8988T (cell line): ENCODE results near the gene KRT5.

ENCODE experiments used
- DNase-seq: peaks from one replicate; pipeline ENCODE4 v3.0.0; 2011

The KRT5 gene

DNA sequence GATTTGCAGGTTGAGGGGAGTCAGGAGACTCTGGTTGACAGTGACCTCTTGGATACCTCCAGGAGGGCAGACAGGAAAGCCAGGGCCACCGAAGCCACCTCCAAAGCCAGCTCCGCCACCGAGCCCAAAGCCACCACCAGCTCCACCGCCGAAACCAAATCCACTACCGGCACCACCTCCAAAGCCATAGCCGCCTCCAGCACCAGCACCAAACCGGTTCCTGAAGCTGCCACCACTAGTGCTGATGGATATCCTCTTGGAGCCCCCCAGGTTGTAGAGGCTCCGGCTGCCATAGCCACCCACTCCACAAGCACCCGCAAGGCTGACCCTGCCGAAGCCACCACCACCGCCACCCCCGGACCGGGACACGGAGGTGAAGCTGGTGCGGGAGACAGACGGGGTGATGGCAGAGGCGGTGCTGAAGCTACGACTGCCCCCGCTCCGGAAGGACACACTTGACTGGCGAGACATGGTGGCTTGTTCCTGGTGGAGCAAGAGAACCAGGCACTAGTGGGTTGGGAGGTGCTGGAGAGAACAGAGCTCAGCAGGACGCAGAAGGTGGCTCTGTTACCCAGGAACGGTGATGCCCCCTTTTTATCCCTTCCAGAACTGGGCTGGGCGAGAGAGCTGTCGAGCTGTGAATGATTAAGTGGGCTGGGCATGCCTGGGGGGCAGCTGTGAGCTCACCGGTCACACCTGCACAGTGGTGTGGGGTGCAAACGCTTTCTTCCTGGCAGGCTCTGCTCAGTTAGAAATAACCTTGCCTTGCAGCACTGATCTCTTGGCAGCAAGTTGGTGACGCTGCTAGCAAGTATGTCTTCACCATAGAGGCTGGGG, at the start of gene KRT5:
TSS of gene KRT5 (minus strand) at position 569 of the 837 bp plus-strand sequence. CDS start at position 471, 98 bp downstream.
- no peak for DNase-seq

DNA sequence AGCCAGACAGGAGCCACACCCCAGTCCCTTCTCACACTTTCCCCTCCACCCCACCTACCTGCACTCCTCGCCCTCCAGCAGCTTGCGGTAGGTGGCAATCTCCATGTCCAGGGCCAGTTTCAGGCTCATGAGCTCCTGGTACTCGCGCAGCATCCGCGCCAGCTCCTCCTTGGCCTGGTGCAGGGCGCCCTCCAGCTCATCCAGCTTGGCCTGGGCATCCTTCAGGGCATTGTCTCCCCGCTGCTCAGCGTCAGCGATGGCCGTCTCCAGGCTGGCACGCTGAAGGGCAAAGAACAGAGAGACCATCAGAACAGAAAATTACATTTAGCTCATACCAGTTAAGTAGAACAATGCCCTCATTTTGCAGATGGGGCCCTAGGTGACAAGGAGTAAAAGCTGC, 47.9 kb upstream of the KRT5 start:
- no peak for DNase-seq

DNA sequence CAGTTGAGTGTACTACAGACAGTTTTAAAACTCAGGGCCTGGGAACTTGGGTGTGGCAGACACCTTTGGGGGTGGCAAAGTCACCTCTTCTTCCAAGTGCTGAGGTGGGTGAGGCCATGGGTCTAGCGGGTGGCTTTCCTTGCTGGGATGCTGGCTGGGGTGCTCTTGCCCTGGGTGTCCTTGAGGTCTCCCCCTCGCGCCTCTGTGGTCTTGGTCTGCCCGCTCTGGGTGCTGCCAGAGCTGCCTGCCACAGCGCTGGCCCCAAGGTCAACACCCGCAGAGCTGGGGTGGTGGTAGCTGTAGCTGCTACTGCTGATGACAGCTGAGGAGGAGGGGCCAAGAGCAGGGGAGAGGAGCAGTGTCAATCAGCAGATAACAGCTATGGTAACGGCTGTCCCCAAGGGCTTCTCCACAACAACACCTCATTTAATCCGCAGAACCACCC, 46.7 kb upstream of the KRT5 start:
- no peak for DNase-seq

DNA sequence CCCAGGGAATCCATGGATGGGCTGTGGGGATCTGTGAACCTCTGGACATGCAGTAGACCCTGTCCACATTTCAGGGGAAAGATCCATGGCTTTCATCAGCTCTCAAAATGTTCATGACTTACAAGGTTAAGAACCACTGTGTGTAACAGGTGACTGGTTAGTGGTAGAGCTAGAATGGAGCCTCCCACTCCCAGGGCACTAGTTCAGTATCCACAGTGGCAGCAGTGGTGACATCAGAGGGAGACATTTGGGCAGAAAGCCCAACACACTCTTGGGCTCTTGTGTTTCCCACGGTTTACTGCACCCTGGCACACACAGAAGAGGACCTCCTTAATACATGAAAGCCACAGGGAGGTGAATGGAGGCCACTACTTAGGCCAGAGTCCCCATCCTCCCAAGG, 44.4 kb upstream of the KRT5 start:
- no peak for DNase-seq

DNA sequence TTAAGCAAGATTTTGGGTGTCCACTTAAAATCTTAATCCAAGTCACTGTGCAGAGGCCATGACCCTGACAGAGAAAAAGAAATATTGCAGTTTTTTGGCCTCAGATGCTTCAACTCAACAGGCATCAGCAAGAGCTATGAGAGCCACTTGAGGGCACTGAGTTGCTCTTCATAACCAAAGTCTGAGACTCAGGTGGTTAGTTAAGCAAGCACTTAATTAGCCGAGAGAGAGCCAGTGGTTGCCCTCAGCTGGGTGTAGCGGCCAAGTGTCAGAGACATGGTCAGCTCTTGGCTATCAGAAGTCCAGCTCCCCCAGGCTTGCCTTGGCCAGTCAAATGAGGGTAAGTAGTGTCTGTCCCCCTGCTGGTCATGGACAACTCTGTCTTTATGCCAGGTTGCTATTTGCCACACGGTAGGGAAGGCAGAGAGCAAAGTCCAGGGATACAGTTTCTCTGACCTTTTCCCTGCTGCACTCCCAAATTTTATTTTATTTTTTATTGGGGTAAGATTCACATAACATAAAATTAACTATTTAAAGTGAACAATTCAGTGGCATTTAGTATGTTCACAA, 41.8 kb upstream of the KRT5 start:
- DNase-seq: peak; percentile 44

DNA sequence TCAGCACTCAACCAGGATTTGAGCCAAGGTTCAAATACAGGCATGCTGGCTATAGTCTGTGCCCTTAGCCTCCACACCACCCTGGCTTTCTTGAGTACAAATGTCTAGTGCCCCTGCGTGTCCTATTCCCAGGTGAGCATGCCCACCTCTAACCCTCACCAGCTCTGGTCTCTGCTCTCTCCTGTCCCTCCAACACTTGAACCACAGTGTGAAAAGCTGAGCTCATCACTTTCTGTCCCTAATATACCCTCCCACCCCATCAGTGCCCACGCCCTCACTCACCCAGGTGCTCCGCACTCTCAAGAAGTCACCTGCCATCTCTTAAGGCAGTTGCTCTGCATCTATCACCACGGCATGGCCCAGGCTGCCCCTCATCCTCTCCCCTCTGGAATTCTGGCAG, 39.8 kb upstream of the KRT5 start:
- no peak for DNase-seq

DNA sequence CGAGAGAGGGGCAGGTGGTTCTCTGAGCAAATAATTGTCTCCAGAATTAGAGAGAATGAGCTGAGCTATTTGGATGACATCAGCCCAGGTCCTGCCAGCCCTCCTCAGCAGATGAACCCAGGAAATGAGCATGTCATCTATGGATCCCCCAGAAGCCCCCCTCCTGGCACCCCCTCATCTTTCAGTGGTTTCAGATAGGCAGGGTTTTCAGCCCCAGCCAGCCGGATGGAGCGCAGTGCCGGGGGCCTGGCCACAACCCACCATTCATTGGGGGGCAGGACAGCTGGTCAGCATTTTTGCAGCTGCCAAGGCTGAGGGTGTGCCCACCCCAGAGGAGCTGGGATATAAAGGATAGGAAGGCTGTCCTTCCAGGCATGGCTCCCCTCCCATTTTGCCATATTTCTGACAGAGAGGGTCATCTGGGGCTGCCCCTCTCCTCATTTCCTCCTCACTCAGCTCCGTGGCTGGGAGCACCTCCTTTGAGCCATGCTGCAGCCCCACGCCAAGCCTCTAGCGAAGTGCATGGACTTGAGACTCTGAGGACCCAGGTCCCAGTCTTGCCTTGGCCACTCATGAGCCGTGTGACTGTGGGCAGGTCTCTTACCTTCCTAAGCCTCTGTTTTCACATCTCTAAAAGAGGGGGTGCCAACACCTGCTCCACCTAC, 38.7 kb upstream of the KRT5 start:
- DNase-seq: no peak

DNA sequence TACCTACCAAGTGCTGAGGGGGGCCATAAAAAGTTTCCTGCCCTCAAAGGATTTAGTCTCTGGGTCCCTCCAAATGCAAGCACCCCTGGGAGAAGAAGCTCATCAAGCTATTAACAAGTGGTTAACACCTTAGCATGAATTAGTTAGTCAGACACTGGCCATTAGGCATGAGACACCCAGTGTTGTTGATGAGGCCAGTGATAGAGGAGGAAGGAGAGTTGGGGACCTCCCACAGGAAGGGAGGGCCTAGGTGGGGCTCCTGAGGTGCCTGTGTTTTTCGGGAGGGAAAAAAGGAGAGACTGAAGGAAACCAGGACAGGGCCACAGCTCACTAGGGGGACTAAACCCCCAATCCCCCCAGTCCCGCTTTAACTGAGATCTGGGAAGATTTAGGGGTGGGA, 37.3 kb upstream of the KRT5 start:
- no peak for DNase-seq

DNA sequence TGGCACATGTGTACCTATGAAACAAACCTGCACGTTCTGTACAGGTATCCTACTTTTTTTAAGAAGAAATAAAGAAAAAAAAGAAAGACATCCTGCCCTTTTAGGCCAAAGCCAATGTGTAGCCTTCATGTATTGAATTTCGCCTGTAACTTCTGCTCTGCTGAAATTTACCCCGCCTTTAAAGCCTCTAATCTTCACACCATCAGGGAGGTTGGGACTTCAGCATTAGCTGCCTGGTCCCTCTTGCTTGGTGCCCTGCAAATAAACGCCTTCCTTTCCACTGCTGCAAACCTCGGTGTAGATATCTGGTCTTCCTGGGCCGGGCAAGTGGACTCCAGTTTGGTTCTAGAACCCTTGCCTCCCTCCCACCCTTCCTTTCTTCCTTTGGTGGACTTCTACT, 35.4 kb upstream of the KRT5 start:
- DNase-seq: no peak

DNA sequence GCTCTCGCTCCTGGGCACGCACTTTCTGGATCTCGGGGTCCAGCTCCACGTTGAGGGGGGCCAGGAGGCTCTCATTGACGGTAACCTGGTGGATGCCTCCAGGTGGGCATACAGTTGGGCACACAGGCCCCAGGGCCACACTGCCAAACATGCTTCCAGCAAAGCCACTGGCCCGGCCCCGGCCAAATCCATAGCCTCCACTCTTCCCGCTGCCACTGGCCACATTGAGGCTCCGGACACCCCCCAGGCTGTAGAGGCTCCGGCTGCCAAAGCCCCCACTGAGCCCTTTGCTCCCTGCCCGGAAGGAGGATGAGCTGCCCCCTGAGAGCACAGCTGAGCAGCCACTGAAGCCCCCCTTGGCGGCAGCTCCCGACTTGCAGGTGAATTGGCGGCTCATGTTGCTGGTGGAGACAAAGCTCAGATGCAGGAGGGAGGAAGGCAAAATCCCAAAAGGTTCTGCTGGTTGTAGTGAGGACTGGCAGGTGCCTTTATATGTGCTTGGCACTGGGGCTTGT, 32.5 kb upstream of the KRT5 start, which contains the start of gene KRT71:
TSS of gene KRT71 (minus strand) at position 465 of the 515 bp plus-strand sequence. CDS start at position 397, 68 bp downstream.
- DNase-seq: no peak

DNA sequence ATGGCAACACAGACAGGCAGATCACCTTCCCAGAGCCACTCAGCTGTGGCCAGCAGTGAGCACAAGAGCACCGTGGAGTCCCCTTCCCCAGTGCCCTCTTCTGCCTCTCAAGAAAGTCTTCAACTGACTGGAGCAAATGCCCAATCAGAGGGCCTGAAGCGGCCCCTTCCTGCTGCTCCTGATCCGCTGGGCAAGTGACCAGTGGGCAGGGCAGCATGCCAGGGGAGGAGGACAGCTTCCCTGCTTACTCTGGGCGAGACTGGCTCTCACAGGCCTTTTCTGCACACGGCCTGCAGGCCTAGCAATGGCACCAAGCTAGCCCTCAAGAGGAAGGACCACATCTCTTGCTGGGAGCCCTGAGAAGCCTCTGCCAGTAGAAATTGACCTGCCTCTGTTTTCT, 31.9 kb upstream of the KRT5 start:
- DNase-seq: no peak

DNA sequence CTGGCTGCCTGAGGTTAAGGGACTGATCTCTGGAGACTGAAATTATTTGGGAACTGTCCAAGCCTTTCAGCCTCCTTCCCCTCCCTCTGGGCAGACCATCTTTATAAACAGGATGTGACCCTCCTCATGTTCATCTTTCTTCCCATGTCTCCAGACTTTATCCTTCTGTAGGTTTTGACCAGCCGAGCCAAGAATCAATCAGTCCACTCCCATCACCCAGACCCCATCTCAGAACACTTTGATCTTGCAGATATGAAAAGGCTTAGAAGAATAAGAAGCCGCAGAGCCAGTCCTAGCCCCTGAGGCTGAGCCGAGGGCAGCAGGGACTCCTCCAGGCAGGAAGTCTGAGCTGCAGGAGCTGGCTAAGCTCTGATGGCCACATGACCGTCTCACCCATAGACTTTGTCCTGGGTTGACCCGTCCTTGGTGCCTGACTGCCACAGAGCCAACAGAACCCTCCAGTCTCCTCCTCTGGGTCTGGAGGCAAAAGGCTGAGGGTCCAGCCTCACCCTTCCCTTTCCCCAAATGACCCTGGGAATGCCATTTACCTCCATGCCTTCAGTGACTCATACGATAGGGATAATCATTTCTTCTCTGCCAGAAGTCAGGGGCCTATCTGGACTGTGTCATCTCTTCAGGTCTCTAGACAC, 31.1 kb upstream of the KRT5 start:
- DNase-seq: no peak

DNA sequence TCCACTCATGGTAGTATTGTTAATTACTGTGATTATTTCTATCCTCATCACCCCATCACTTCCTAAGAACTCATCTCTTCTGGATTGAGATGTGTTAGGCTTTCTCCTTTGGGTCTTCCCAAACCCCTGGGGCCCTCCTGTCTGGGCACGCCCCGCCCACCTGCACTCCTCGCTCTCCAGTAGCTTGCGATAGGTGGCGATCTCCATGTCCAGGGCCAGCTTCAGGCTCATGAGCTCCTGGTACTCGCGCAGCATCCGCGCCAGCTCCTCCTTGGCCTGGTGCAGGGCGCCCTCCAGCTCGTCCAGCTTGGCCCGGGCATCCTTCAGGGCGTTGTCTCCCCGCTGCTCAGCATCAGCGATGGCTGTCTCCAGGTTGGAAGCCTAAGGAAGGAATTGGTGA, 25.9 kb upstream of the KRT5 start:
- DNase-seq: no peak

DNA sequence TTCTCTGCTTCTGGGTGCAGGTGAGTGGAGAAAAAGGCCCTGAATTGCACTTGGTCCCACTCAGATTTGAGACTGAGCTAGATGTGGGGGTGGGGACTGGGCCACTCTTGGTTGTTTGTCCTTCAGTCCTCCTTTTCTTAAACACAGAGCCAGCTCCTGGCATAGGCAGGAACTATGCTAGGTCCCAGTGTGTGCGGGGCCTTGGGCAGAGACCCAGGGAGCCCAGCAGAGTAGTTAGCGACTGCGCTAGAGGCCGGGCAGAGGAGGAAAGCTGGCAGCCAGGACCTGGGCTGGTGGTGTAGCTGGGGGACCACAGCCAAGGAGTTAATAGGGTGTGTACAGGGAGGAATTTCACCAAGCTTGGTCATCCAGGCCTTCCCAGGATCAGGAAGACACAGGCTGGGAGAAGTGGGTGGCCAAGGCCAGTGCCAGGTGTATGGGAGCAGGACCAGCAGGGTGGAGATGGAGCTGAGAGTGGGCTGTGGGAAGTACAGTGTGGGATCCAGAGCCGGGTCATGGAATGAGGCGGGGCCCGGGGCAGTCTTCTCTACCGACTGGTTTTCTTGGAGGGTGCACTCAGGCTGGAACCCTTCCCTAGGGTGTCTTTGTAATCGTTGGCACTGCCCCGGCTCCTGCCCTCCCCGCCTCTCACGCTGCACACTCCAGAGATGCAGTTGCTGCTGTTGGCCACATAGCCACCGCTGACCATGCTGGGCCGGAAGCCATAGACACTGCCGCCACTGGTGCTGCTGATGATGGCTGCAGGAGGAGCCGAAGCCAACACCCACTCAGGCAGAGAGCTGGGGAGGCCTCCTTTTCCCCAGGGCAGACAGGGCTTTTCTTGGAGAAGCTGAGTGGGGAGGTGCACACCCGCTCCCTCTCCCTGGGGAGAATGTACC, 24.0 kb upstream of the KRT5 start:
- DNase-seq: no peak

DNA sequence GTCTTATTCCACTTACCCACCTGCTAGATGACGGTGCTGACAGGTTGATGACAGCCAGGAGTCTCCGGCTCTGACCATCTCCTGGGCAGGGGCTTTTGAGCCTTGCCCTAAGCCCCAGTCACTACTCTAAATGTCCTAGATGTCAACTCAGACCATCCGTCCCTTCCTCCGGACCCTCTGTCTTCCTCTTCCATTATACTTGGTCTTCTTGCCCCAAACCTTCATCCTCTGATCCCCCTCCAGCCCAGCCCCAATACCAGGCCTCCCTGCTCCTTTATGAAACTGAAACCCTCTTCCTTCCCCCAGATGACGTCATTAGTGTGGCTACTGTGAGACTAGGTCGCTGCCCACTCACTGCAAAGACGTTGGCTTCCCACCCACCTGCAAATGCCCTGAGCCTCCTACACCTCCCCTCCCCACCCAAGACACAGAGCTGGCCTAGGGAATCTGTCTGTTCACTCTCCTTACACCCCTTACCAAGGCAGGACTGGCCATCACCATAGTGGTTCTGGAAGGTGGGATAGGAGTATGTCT, 22.7 kb upstream of the KRT5 start:
- DNase-seq: no peak

DNA sequence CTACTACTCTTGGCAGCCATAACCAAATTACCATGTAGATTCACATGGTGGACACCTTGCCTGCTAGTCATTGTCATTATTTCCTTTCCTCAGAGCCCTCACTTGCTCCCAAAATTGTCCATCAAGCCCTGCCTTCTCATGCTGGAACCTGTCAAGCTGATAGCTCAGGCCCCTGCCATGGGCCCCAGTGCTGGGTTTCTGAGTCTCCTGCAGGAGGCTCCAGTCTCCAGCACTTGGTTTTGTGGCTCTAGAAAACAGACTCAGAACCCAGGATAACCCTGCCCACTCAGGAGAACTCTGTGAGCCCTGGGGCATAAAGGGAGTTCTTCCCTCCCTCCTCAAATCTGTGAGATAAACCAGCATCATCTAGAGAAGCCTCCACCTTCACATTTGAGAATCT, 22.0 kb upstream of the KRT5 start:
- no peak for DNase-seq

DNA sequence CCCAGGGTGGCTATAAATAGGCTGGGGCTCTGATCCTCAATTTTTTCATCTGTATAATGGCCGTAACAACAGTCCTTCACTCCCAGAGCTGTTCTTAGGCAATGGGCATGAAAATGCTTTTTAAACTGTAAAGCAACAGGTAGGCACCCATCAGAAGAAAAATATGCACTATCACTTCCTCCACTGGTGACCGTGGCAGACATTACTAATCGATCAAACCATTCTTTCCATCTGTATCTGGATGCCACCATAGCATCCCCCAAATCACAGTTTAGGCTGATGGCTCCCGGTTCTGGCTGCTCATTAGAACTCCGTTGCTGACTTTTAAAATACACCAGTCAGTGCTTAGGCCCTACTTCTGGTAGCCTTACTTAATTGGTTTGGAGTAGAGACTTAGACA, 21.5 kb upstream of the KRT5 start:
- no peak for DNase-seq

DNA sequence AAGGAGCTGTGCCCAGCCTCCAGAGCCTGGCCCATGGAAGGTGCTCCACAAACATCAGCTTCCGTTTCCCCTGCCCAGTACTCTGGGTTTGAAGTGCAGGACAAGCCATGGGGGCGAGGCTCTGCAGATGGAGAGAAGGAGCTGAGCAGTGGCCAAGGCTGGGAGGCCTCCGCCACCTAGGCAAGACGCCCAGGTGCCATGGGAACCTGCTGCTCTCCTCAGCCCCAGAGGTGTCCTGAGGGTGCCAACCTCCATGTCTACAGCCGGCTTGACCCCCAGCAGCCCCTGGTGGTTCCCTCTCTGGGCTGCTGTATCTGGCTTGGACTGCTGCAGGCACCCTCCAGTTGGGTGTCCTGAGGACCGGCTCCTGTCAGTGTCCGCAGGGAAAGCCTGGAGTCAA, 20.3 kb upstream of the KRT5 start:
- DNase-seq: no peak

DNA sequence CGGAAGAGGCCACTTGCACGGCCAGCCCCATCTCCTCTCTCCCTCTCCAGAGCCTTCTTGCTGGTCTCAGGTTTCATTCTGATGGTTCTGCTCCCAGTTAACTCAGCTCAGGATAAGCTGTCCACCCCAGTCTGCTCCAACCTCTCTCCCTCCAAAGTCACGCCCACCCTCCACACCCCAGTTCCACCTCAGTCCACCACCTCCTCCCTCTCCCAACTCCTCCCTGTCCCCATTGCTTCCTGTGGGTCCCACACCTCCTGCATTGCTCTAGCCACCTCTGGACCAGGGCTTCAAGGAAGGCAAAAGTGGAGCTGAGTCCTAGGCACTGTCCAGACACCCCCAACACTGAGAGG, 19.6 kb upstream of the KRT5 start:
- no peak for DNase-seq

DNA sequence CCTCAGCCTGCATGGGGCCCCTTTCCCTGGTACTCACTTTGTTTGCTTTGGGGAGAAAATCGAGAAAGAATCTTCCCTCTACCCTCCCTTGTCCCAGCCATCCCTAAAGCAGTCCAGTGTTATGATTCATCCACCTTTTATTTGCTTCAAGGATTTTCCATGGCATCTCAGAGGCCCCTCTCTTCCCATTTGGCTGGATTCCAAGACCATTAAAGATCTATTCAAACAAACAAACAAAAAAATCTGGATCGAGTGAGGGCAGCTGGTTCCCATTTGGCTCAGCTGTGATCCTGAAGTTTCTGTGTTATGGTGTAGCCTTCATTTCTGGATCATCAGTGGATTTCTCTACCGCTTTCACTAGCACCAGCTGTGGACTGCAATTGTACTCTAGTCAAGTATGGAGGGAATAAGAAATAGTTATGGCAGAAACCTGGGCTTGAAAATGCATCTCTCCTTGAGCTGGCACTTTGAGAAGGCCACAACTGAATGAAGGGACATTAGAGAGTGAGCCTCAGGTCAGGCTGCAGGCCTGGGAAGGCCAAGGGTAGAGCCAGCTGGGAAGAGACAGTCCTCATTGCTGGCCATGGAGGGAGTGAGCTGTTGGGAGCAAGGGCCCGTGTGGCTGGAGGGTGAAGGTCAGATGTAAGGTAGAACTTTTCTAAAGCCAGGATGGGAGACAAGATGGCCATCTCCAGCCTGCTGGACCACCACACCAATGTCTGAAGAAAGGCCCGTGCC, 19.1 kb upstream of the KRT5 start:
- no peak for DNase-seq

DNA sequence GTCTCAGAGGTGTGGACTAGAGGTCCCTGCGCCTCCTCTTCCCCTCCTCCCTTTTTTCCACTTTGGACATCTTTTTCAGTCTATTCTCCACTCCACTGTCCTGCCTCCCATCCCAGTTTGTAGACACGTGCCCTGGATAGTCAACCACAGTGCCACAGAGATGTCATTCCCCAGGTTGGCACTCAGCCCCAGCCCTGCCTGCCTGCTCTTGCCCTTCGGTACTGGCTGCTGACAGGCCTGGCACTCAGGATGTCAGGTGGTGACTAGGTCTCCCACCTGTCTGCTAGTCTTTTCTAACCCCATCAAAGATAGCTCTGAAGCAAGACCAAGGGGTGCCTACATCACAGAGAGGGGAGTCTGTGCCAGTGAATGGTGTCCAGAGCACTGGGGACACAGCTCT, 16.9 kb upstream of the KRT5 start:
- DNase-seq: no peak
